Stimulated activated memory B cell treated with anti-CD40 and anti-IgM and Interleukin-4, amounts not matched to agents 10 μg/mL and 1 μg/mL and 100 μg/mL, for 72 hours (primary cell): ENCODE measurements around the gene APH1B.
"Not testable (repeated sequence)": the region's sequence is repeated elsewhere in the genome, so short reads cannot be mapped to it uniquely, and the experiment has no call there.

Source experiments
- ATAC-seq: fragments of 150-1000 bp; cut with Tn5 transposase; 2 replicates; pipeline ENCODE4 v1.10.0; 2021
- H3K27ac Mint-ChIP-seq: one replicate; pipeline ENCODE4 v1.8.0; 2022; ENCODE audit warnings: mild to moderate bottlenecking, mixed read lengths
- H3K27me3 Mint-ChIP-seq: one replicate; pipeline ENCODE4 v1.8.0; 2022; ENCODE audit warnings: mixed read lengths
- H3K36me3 Mint-ChIP-seq: one replicate; pipeline ENCODE4 v1.8.0; 2022; ENCODE audit warnings: mixed read lengths
- H3K4me1 Mint-ChIP-seq: one replicate; pipeline ENCODE4 v1.8.0; 2022; ENCODE audit warnings: mixed read lengths
- H3K4me3 Mint-ChIP-seq: one replicate; pipeline ENCODE4 v1.8.0; 2022; ENCODE audit warnings: mild to moderate bottlenecking, moderate library complexity, mixed read lengths
- H3K9me3 Mint-ChIP-seq: one replicate; pipeline ENCODE4 v1.8.0; 2022; ENCODE audit warnings: mixed read lengths

Gene APH1B

DNA sequence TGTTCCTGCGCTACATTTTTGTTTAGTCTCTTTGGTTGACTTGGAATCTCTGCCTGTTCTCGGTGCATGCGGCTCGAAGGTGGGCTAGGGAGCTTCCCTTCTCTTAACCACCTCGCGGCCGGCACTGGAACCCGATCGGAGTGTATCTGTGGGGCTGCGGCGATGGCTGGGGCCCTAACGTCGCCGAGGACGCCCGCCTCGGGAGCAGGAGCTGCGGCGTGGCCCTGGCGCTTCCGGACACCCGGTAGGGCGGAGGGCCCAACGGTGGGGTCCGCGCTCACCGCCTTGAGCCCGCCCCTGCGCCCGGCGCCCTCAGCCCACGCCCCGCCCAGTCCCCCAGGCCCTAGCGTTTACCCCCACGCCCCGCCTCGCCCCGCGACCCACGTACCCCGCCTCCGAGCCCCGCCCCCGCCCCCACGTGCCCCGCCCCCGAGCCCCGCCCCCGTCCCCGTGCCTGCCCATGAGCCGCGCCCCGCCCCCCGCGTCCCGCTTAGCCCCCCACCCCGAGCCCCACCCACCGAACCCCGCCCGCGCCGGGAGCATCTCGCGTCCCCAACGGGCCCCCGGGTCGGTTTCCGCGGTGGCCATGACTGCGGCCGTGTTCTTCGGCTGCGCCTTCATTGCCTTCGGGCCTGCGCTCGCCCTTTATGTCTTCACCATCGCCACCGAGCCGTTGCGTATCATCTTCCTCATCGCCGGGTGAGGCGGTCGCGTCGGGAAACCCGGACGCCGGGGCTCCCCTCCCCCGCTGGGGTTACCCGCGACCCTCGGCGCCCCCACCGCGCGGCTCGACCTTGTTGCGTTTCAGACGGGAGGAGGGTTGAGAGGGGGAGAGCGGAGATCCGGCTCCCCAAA is at the start of gene APH1B:
Gene APH1B, plus strand, starts transcription at position 568 of the 855 bp plus-strand sequence. Its CDS starts 19 bp downstream, at position 587.
- Mint-ChIP-seq H3K4me1 (peaks cover 28% of the 10 kb centered on the region), H3K9me3 (no peaks in the 10 kb centered on the region), H3K36me3 (no peaks in the 10 kb centered on the region), H3K4me3 (peak within 1 kb of the TSS; percentile 94), H3K27me3 (no peaks in the 10 kb centered on the region), H3K27ac (peak within 1 kb of the TSS; percentile 89)
- ATAC-seq = peak; percentile 96

GRCh38 chr15:63227689-63228088 is 49.7 kb upstream of the APH1B start:
- Mint-ChIP-seq H3K36me3 (peaks cover 14% of the 10 kb centered on the region), H3K9me3 (no peaks in the 10 kb centered on the region), H3K27ac (peak overlapping the region; percentile 2), H3K4me1 (peaks cover 22% of the 10 kb centered on the region), H3K27me3 (no peaks in the 10 kb centered on the region), H3K4me3 (no peak overlapping the region)
- ATAC-seq = no peak

- H3K9me3 Mint-ChIP-seq = no peaks in the 10 kb centered on the region
- peaks cover 19% of the 10 kb centered on the region for H3K36me3 Mint-ChIP-seq
- no peak for ATAC-seq
- H3K27me3 Mint-ChIP-seq = no peaks in the 10 kb centered on the region
- H3K4me1 Mint-ChIP-seq = peaks cover 41% of the 10 kb centered on the region
- H3K4me3 Mint-ChIP-seq = no peak overlapping the region
- no peak overlapping the region for H3K27ac Mint-ChIP-seq
Measured at GRCh38 chr15:63231206-63231605, 46.2 kb upstream of the APH1B start.

GRCh38 chr15:63231706-63232105 is 45.7 kb upstream of the APH1B start:
- Mint-ChIP-seq H3K36me3 (peaks cover 15% of the 10 kb centered on the region), H3K27me3 (no peaks in the 10 kb centered on the region), H3K9me3 (no peaks in the 10 kb centered on the region), H3K4me3 (no peak overlapping the region), H3K27ac (peak overlapping the region; percentile 17), H3K4me1 (peaks cover 41% of the 10 kb centered on the region)
- ATAC-seq = no peak

DNA sequence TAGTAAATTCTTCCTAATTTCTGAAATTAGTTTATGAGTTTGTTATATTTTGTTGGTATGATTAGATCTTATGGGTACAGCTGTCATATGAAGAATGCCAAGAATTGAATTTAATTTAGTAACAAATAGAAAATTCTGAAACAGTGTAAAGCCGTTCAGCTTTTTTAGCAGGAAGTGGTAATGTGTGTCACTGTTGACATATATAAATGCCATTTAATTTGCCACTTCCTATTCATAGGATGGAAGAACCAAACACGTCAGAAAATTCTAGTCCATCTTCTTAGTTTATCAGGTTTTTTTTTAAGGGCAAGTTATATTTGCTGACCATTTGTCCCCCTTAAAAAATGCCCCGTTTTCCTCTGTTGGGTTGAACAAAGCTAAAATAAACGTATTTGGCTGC is 45.0 kb upstream of the APH1B start:
- Mint-ChIP-seq H3K4me1 (peaks cover 48% of the 10 kb centered on the region), H3K9me3 (no peaks in the 10 kb centered on the region), H3K27me3 (no peaks in the 10 kb centered on the region), H3K27ac (peak overlapping the region; percentile 17), H3K4me3 (no peak overlapping the region), H3K36me3 (peaks cover 22% of the 10 kb centered on the region)
- ATAC-seq = no peak

GRCh38 chr15:63232943-63233342 is 44.5 kb upstream of the APH1B start:
- Mint-ChIP-seq H3K9me3 (no peaks in the 10 kb centered on the region), H3K36me3 (peaks cover 23% of the 10 kb centered on the region), H3K27me3 (no peaks in the 10 kb centered on the region), H3K27ac (peak overlapping the region; percentile 76), H3K4me3 (no peak overlapping the region), H3K4me1 (peaks cover 48% of the 10 kb centered on the region)
- ATAC-seq = no peak

DNA sequence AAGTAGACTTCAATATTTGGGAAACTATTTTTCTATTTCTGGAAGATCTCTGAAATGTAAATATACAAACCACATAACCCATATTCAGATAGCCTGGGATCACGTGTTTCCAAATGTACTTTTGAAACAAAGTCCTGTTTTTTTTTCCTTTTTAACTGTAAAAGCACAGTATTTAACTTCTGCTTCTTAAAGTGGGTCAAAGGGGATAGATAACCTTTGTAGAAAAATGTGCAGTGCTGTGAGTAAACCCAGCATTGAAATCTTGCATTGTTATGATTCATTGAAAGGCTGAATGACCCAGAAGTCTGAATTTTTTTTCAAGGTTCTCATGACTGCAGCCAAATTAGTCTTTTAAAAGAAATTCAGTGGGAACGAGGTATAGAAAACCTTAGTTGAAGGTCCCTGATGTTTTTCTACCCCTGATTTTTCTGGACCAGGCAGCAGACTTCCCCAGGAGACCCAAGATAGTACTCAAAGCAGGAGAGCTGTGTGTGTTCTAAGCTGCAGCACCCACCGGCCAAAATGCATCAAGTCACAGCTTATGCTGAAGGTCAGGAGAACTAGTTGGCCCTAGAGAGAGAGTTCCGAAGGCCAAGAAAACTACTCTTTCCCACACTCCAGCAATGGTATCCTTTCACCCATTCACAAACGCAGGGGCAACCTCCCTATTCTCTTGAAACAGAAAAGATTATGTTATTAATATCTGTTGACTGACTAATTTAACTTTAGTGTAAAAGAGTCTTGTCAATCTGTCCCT is 43.6 kb upstream of the APH1B start:
- H3K27ac Mint-ChIP-seq = peak overlapping the region; percentile 76
- H3K4me1 Mint-ChIP-seq = peaks cover 55% of the 10 kb centered on the region
- no peaks in the 10 kb centered on the region for H3K9me3 Mint-ChIP-seq
- no peak overlapping the region for H3K4me3 Mint-ChIP-seq
- ATAC-seq = no peak
- H3K36me3 Mint-ChIP-seq = peaks cover 21% of the 10 kb centered on the region
- H3K27me3 Mint-ChIP-seq = no peaks in the 10 kb centered on the region

DNA sequence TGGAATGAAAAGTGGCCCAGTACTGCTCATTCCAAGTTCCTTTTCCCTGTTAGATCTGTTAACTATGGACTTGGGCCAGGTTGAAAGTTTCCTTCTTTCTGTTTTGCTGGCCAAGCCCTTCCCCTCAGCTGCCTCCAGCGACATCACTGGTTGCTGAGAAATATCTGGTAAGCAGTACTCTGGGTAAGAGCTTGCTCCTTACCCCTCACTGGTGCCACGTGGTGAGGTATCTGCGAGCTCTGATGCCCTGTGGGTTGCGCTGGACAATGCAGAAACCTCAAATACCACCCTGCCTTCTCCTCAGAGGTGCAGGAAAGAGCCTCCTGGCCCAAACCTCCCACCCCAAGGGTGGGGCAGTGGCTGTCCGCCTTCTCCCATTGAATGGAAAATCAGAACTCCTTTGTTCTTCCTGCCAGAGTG is 42.9 kb upstream of the APH1B start:
- H3K36me3 Mint-ChIP-seq = peaks cover 21% of the 10 kb centered on the region
- no peak for ATAC-seq
- H3K4me1 Mint-ChIP-seq = peaks cover 57% of the 10 kb centered on the region
- H3K27me3 Mint-ChIP-seq = no peaks in the 10 kb centered on the region
- no peaks in the 10 kb centered on the region for H3K9me3 Mint-ChIP-seq
- no peak overlapping the region for H3K4me3 Mint-ChIP-seq
- H3K27ac Mint-ChIP-seq = peak overlapping the region; percentile 76

GRCh38 chr15:63236272-63236671 is 41.1 kb upstream of the APH1B start:
- Mint-ChIP-seq H3K27ac (no peak overlapping the region), H3K4me1 (peaks cover 63% of the 10 kb centered on the region), H3K36me3 (peaks cover 21% of the 10 kb centered on the region), H3K27me3 (no peaks in the 10 kb centered on the region), H3K9me3 (no peaks in the 10 kb centered on the region), H3K4me3 (no peak overlapping the region)
- ATAC-seq = no peak

DNA sequence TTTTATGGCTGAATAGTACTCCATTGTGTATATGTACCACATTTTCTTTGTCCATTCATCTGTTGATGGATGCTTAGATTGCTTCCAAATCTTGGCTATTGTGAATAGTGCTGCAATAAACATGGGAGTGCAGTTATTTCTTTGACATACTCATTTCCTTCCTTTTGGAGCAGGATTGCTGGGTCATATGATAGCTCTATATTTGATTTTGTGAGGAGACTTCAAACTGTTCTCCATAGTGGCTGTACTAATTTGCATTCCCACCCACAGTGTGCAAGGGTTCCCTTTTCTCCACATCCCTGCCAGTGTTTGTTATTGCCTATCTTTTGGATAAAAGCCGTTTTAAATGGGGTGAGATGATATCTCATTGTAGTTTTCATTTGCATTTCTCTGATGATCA is 40.3 kb upstream of the APH1B start:
- peaks cover 65% of the 10 kb centered on the region for H3K4me1 Mint-ChIP-seq
- not testable (repeated sequence) for H3K27me3 Mint-ChIP-seq, ATAC-seq, H3K4me3 Mint-ChIP-seq, H3K9me3 Mint-ChIP-seq
- H3K36me3 Mint-ChIP-seq = peaks cover 29% of the 10 kb centered on the region
- peak overlapping the region; percentile 17 for H3K27ac Mint-ChIP-seq

DNA sequence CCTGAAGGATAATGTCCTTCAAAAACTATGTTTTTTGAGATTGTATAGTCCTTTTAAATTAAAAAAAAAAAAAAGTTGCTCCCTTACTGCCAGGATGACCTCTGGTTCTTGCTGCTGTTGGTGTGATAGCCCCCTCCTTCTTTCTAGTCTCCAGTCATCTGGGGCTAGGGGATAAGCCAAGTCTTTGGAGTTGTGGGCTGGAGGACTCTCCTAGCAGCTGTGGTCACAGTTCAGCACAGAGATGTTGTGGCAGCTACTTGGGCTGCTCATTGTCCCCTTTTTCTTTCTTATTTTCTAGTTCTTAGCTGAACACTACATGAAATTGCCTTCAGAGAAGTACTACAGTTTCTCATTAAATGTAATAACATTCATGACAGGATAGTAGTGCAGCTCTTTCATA is 39.2 kb upstream of the APH1B start:
- Mint-ChIP-seq H3K4me3 (no peak overlapping the region), H3K36me3 (peaks cover 36% of the 10 kb centered on the region), H3K4me1 (peaks cover 72% of the 10 kb centered on the region), H3K9me3 (no peaks in the 10 kb centered on the region), H3K27me3 (no peaks in the 10 kb centered on the region), H3K27ac (no peak overlapping the region)
- no peak for ATAC-seq

- Mint-ChIP-seq H3K36me3 (peaks cover 42% of the 10 kb centered on the region), H3K27ac (no peak overlapping the region), H3K4me1 (peaks cover 77% of the 10 kb centered on the region), H3K4me3 (no peak overlapping the region), H3K27me3 (no peaks in the 10 kb centered on the region), H3K9me3 (no peaks in the 10 kb centered on the region)
- ATAC-seq = peak; percentile 64
Measured at GRCh38 chr15:63238796-63239195, 38.6 kb upstream of the APH1B start.

DNA sequence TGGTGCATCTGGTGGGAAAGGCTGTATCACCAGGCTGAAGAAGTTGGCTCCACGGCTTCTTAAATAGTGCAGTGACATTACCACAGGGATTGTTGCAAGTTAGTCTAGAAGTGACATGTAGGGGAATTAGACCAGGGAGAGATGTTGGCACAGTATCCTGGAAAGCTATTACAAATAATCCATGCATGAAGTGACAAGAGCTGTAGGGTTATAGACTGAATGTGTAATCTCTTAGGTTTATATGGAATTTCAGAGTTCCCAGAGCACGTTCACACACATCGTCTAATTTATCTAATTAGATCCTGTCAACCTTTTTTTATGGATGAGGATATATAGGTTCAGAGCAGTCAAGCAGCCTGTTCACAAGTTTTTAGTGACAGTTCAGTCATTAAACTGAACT is 37.3 kb upstream of the APH1B start:
- Mint-ChIP-seq H3K36me3 (peaks cover 43% of the 10 kb centered on the region), H3K27ac (no peak overlapping the region), H3K9me3 (no peaks in the 10 kb centered on the region), H3K27me3 (no peaks in the 10 kb centered on the region), H3K4me1 (peaks cover 74% of the 10 kb centered on the region), H3K4me3 (no peak overlapping the region)
- no peak for ATAC-seq

GRCh38 chr15:63241316-63241715 is 36.1 kb upstream of the APH1B start:
- Mint-ChIP-seq H3K4me1 (peaks cover 66% of the 10 kb centered on the region), H3K36me3 (peaks cover 46% of the 10 kb centered on the region), H3K4me3 (no peak overlapping the region), H3K9me3 (no peaks in the 10 kb centered on the region), H3K27ac (no peak overlapping the region), H3K27me3 (no peaks in the 10 kb centered on the region)
- no peak for ATAC-seq

DNA sequence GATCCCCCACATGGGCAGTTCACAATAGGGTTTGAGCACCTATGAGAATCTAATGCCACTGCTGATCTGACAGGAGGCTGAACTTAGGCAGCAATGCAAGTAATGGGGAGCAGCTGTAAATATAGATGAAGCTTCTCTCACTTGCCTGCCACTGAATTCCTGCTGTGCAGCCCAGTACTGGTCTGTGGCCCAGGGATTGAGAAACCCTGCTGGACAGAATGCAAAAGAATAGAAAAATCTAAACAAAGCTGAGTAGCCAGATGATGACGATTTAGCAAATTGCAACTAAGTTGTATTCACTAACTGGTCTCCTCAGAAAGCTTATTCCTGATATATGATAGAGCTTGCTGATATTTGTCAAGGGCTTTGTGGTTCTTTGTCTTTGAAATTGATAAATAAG is 34.3 kb upstream of the APH1B start:
- Mint-ChIP-seq H3K9me3 (no peaks in the 10 kb centered on the region), H3K4me3 (no peak overlapping the region), H3K27me3 (no peaks in the 10 kb centered on the region), H3K27ac (peak overlapping the region; percentile 31), H3K4me1 (peaks cover 54% of the 10 kb centered on the region), H3K36me3 (peaks cover 44% of the 10 kb centered on the region)
- no peak for ATAC-seq

DNA sequence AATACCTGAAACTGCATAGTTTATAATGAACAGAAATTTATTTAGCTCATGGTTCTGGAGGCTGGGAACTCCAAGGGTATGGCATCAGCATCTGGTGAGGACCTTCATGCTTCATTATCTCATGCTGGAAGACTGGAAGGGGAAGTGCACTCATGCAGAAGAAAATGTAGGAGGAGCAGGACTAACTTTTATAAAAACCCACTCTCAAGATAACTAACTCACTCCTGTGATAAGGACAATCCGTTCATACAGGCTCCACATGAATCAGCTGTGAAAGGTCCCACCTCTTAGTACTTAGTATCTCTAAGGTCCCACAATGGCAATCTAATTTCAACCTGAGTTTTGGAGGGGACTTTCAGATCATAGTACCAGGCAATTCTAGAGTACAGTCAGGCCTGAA is 33.6 kb upstream of the APH1B start:
- Mint-ChIP-seq H3K4me3 (no peak overlapping the region), H3K36me3 (peaks cover 48% of the 10 kb centered on the region), H3K27ac (peak overlapping the region; percentile 31), H3K27me3 (no peaks in the 10 kb centered on the region), H3K4me1 (peaks cover 47% of the 10 kb centered on the region), H3K9me3 (no peaks in the 10 kb centered on the region)
- ATAC-seq = no peak
